Smooth muscle cell of the brain vasculature (primary cell): ENCODE measurements around the gene SH3BP2.

Experiments used
- DNase-seq: peaks from one replicate; pipeline ENCODE4 v3.0.0-alpha.2; 2012; ENCODE audit warnings: low read depth, low spot score

SH3BP2 gene

GRCh38 chr4:2802618-2803531 lies 10.0 kb downstream of the SH3BP2 start:
- no peak for DNase-seq

GRCh38 chr4:2803624-2804448 lies 11.0 kb downstream of the SH3BP2 start:
- DNase-seq, result no peak

- DNase-seq, result no peak
Observed at GRCh38 chr4:2804449-2804972, 11.6 kb downstream of the SH3BP2 start.

GRCh38 chr4:2804973-2805501 lies 12.2 kb downstream of the SH3BP2 start:
- no peak for DNase-seq

GRCh38 chr4:2805712-2806389 lies 13.0 kb downstream of the SH3BP2 start:
- DNase-seq, result no peak

GRCh38 chr4:2806390-2807355 lies 13.8 kb downstream of the SH3BP2 start:
- DNase-seq, result no peak

GRCh38 chr4:2807571-2807970 lies 14.7 kb downstream of the SH3BP2 start:
- no peak for DNase-seq

- DNase-seq, result no peak
Observed at GRCh38 chr4:2808001-2808400, 15.1 kb downstream of the SH3BP2 start.

GRCh38 chr4:2809610-2810180 lies 16.8 kb downstream of the SH3BP2 start:
- DNase-seq, result no peak

GRCh38 chr4:2810388-2810787 lies 17.5 kb downstream of the SH3BP2 start:
- no peak for DNase-seq

GRCh38 chr4:2811830-2812611 lies 19.1 kb downstream of the SH3BP2 start:
- DNase-seq, result peak; percentile 71

- DNase-seq, result no peak
Observed at GRCh38 chr4:2812612-2813354, 19.9 kb downstream of the SH3BP2 start.

GRCh38 chr4:2813446-2814405 lies 20.8 kb downstream of the SH3BP2 start:
- DNase-seq, result no peak

GRCh38 chr4:2814627-2815270 lies 21.9 kb downstream of the SH3BP2 start:
- DNase-seq, result no peak

GRCh38 chr4:2816401-2816954 lies 23.6 kb downstream of the SH3BP2 start:
- DNase-seq, result no peak

GRCh38 chr4:2817137-2817536 lies 24.3 kb downstream of the SH3BP2 start:
- no peak for DNase-seq
